HG03066 (cell line): ENCODE data around the gene PLXDC1.

Source experiments
- ATAC-seq: cut with Tn5 transposase; IDR thresholded peaks from one replicate; pipeline ENCODE4 v1.9.1; 2021; ENCODE audit warnings: low read depth; ENCODE audit not compliant: unreplicated experiment

PLXDC1 gene

DNA sequence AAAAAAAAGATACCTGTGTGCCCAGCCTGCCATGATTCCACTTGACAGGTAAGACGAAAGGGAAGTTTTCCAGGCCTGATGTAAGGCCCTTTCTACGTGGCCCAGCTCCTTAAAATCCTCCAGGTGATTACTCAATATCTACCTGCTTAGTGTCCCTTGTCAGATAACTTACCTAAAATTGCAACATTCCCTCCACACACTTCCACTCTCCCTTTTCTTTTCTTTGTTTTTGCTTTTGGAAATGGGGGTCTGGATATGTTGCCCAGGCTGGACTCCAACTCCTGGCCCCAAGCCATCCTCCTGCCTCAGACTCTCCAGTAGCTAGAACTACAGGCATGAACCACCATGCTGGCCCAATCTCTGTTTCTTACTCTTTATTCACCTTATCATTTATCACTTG lies 7.2 kb upstream of the PLXDC1 start:
- no peak for ATAC-seq

- no peak for ATAC-seq
Observed at GRCh38 chr17:39156491-39156890, 5.1 kb upstream of the PLXDC1 start.

GRCh38 chr17:39155654-39156053 lies 4.2 kb upstream of the PLXDC1 start:
- no peak for ATAC-seq

- ATAC-seq: no peak
Observed at GRCh38 chr17:39153599-39154051, 2.2 kb upstream of the PLXDC1 start.

GRCh38 chr17:39151943-39152818 lies 744 bp upstream of the PLXDC1 start:
- no peak for ATAC-seq

GRCh38 chr17:39150795-39151149 lies 665 bp downstream of the PLXDC1 start:
- ATAC-seq: no peak

GRCh38 chr17:39150104-39150634 lies 1.3 kb downstream of the PLXDC1 start:
- ATAC-seq: no peak

DNA sequence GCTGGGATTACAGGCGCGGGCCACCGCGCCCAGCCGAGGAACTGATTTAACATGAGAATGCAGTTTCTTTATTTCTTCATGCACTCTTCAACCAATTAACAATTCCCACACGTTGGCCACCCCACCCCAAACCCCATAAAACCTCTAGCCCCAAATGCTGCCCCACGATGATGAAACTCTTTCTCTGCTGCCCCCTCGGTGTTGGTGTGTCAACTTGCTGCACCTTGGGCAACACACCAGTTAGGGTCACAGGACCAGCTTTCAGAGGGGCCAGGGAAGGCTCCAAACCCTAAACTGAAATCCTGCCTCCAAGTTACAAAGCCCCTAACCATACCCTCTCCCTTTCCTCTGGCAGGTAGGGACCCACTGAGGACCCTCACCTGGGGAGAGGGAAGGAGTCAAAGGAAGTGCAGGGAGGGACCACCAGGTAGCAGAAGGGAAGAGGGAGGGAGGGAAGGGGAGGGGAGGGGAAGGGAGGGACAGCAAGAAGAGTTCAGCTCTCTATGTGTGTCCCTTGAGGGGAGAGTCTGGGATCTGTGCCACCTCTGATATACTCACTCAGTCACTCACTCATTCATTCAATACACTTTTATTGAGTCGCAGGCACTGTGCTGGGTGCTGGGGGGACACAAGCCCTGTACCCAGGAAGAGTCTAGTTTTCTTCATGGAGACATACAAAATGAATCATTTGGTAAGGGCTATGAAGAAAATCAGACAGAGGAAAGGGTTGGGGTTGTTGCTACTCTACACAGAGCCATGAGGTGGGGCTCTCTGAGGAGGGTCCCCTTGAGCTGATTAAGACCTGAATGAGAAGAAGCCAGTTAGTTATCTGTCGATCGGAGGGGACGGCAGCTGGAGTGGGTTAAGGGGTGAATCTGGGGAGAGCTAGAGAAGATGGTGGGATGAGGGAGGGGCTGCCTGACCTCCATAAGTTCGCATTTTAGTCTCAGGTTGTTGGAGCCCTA lies 3.9 kb downstream of the PLXDC1 start:
- ATAC-seq: no peak

DNA sequence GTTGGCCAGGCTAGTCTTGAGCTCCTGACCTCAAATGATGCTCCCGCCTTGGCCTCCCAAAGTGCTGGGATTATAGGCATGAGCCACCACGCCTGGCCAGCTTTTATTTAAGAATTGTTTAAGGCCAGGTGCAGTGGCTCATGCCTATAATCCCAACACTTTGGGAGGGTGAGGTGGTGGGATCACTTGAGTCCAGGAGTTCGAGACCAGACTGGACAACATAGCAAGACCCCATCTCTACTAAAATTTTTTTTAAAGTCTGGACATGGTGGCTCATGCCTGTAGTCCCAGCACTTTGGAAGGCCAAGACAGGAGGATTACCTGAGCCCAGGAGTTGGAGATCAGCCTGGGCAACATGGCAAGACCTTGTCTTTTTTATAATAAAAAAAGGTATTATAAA lies 5.2 kb downstream of the PLXDC1 start:
- no peak for ATAC-seq

DNA sequence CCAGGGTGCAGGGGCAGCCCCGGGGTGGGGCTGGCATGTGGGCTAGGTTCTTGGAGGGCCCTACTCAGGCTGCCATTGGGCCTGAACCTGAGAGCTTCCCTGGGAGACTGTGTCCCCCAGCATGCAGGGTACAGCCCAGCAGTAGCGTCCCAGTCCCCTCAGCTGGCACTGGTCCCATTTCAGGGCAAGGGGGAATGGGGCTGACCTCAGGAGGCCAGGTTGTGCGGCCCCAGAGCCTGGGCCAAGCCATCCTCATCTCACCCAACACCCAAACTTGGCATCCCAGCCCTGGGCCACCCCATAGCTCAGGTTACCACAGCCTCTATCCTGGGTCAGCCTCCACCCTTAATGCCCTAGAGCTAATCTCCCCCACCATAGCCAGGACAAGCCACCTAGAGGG lies 6.3 kb downstream of the PLXDC1 start:
- ATAC-seq: no peak

- no peak for ATAC-seq
Observed at GRCh38 chr17:39144416-39144840, 7.0 kb downstream of the PLXDC1 start.

- no peak for ATAC-seq
Observed at GRCh38 chr17:39143552-39144093, 7.8 kb downstream of the PLXDC1 start.

DNA sequence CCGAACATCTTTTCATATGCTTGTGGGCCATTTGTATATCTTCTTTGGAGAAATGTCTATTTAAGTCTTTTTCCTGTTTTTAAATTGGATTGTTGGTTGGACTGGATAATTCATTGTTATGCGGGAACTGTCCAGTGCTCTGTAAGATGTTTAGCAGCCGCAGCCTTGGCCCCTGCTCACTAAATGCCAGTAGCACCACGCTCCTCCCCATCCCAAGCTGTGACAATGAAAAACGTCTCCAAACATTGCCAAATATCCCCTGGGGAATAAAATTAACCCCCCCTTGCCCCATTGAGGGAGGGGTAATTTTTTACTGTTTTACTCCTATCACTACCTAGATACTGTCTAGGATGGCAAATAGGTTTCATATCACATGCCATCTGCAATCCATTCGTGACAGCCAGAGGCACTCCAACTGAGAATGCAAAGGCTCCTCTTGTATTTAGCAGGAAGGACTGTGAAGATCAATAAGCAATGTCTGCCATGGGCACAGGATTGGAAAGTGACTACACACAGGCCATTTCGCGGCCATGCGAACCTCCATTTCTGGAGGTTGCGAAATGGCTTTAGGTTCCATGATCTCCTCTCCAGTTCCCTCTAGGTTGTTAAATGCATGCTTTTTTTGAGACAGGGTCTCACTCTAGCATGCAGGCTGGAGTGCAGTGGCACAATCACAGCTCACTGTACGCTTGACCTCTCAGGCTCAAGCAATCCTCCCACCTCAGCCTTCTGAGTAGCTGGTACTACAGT lies 9.3 kb downstream of the PLXDC1 start:
- no peak for ATAC-seq

GRCh38 chr17:39141294-39141693 lies 10.1 kb downstream of the PLXDC1 start:
- no peak for ATAC-seq

DNA sequence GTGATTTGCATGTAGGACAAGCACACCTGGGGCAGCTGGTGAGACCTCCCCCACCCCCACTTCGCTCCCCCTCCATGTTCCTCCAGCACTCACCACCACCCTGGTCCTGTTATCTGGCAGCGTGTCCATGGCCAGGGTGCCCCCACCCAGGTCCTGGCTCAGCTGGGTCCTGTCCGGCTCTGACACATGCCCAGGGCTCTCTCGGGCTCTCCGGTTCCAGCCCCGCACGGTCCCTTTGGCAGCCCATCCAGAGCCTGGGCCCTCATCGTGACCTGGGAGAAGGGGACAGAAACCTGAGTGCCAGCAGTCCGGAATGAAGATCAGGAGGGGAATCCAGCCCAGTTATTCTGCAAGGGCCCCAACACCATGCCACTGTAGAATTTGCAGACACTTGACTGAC lies 11.9 kb downstream of the PLXDC1 start:
- no peak for ATAC-seq

DNA sequence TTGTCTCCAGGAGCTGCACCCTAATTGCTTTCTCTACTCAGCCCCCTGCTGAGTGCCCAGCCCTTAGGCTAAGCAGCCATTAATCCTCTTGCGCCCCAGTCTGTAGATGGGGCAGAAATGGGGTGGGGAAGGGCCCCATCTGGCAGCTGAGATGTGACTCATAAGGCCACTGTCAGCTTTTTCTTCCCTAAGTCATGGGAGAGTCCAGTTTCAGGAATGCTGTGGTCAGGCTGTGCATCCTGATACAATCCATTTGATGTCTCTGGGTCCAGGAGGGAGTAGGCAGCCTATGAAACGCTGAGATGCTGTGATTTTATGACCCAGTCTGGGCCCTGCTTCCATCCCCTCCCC lies 12.3 kb downstream of the PLXDC1 start:
- no peak for ATAC-seq

- no peak for ATAC-seq
Observed at GRCh38 chr17:39138431-39139160, 12.8 kb downstream of the PLXDC1 start.

GRCh38 chr17:39134878-39135277 lies 16.6 kb downstream of the PLXDC1 start:
- no peak for ATAC-seq

GRCh38 chr17:39132192-39132610 lies 19.2 kb downstream of the PLXDC1 start:
- ATAC-seq: no peak

DNA sequence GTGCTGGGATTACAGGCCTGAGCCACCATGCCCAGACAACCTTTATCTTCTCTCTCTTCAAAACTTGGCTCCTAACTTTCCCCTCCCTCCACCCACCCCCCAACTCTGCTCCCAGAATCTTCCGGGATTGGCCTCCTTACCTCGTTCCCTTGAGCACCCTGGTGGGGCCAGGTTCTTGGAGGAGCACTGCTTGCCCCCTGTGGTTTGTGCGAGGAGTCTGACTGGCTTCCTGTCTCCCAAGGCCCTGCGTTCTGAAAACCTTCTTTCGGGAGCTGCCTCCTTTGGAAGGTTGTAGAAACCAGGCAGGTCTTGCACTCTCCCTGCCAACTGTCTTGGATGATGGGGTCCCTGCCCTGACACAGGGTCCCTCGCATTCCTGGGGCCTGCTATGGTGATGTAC lies 19.8 kb downstream of the PLXDC1 start:
- no peak for ATAC-seq
